ENCODE data around the gene UBASH3A.

UBASH3A gene

DNA sequence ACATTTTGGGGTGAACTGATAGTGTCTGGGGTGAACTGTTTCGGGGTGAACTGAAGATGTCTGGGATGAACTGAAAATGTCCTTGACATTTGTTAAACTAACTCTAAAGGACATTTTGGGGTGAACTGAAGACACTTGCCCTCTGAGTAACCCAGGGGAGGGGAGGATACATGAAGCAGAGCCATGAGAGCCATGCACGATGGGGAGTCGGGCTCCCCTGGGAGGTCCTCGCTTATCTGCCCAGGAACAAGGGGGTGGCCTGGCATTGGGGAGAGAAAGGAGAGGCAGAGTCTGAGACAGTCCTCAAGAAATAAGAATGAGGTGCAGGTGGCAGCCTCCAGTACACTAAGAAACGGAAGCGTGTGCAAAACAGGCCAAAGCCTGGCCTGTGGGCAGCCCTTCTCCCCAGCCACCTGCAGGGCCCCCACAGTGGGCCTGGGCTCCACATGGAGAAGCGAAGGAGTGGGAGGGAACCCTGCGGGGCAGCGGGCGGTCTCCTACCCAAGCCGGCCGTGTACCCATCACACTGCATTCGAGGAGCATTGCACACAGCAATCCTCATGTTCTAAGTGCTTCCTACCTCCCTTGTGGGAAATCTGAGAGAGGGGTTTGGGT lies 68.1 kb downstream of the UBASH3A start:
- DNase-seq: no peak

GRCh38 chr21:42472521-42472920 lies 68.8 kb downstream of the UBASH3A start:
- DNase-seq: no peak

DNA sequence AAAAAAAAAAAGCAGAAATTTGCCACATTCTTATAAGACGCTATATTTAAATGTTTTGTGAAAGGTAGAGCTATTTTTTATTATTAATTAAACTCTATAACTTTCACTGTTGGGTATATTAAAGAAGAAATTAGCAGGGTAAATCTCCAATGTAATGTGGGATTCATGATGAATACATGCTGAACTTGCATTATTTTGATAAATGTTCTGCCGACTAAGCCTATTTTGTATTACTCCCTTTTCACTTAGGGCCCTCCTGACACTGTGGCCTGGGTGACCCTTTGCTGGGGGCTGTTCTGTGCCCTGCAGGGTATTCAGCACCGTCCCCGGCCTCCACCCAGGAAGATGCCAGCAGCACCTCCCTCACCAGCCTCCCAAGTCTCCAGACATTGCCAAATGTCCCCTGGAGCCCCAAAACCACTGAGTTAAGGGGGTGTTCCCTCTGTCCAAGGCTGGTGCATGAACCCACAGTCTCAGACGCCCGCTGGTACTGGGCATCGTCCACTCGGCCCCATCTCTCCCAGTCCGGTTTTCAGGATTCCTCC lies 69.9 kb downstream of the UBASH3A start:
- no peak for DNase-seq

GRCh38 chr21:42474043-42474831 lies 70.5 kb downstream of the UBASH3A start:
- DNase-seq: peak; percentile 56

DNA sequence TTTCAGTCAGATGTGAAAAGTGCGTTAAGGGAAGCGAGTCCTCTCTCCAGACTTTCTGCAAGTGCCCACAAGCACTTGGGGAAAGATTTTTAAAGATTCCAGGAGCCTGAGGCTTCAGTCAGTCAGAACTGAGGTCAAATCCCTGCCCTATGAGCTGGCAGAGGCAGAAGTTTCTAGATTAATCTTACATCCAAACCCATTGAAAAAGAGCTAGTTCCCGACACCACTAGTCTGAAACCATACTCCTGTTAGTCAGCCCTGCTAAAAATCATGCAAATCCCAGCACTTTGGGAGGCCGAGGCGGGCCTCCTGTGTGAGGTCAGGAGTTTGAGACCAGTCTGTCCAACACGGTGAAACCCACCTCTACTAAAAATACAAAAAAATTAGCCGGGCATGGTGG lies 71.3 kb downstream of the UBASH3A start:
- DNase-seq: peak; percentile 20

GRCh38 chr21:42475526-42476387 lies 72.1 kb downstream of the UBASH3A start:
- no peak for DNase-seq

GRCh38 chr21:42476388-42477331 lies 73.0 kb downstream of the UBASH3A start:
- no peak for DNase-seq

GRCh38 chr21:42478504-42478903 lies 74.8 kb downstream of the UBASH3A start:
- no peak for DNase-seq

GRCh38 chr21:42479582-42479981 lies 75.9 kb downstream of the UBASH3A start:
- DNase-seq: no peak

GRCh38 chr21:42480736-42481135 lies 77.0 kb downstream of the UBASH3A start:
- DNase-seq: no peak

DNA sequence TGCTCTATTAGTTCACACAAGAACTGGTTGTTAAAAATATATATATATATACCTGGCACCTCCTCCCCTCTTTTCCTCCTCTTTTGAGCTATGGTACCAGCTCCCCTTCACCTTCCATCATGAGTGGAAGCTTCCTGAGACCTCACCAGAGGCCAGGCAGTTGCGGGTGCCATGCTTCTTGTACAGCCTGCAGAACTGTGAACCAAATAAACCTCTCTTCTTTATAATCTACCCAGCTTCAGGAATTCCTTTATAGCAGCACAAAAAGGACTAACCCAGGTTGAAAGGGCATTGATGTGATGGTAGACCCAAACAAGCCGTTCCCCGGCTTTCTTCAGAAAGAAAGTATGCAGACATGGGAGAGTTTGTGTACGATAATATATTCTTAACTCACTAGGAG lies 77.5 kb downstream of the UBASH3A start:
- DNase-seq: no peak

DNA sequence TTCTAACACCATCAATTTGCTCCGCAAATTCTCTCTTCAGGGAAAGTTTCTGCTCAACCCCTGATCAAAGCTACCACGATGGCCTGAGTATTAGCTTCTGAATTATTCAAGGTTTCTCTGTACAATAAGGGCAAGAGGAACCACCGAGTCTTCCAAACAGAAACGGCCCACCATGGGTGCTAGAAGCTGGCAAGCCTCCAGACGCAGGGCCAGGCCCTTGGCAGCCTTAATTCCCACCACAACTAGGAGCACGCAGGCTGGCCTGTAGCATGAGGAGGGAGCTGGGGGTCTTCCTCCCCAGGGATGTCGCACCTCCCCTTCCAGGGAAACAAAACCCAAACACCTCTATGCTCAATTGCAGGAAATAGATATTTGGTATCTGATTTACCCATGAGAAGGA lies 81.3 kb downstream of the UBASH3A start:
- no peak for DNase-seq

- no peak for DNase-seq
Measured at GRCh38 chr21:42486072-42486471, 82.4 kb downstream of the UBASH3A start.

- DNase-seq: no peak
Measured at GRCh38 chr21:42486531-42486930, 82.8 kb downstream of the UBASH3A start.

GRCh38 chr21:42489006-42489563 lies 85.4 kb downstream of the UBASH3A start:
- no peak for DNase-seq

DNA sequence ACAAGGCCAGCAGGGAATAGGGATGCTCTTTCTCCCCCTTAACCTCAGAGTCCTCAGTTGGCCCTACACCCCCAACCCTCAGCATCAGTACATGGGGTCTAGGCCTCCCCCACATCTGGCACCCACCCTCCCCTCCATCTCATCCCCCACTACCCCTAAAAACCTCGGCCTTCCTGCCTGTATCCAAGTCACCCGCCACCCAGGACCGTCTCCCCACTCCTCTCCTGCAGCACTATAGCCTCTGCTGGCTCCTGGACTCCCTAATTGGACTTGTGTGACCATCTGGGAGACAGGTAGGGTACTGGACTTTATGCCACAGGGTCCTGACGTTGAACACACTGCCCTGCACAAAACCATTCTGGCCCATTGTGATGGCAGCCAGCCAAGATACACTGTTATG lies 86.3 kb downstream of the UBASH3A start:
- DNase-seq: no peak

- DNase-seq: no peak
Measured at GRCh38 chr21:42490720-42491119, 87.0 kb downstream of the UBASH3A start.

DNA sequence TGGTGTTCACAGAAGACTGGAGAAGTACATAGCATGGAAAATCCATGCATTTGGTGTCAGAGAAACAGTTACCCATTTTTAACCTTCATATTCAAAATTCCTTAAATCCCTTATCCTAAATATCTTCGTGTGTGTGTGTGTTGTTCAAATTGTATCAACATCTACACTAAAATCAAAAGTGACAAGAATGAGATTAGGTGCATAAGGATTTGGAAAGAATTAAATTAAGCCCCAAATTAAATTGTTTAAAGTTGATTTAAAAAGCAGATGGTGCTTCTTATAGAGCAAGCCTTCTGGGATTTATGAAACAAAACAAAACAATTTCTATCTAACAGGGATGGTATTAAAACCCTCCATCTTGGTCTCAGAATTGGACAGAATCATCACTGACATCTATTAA lies 87.6 kb downstream of the UBASH3A start:
- DNase-seq: no peak

DNA sequence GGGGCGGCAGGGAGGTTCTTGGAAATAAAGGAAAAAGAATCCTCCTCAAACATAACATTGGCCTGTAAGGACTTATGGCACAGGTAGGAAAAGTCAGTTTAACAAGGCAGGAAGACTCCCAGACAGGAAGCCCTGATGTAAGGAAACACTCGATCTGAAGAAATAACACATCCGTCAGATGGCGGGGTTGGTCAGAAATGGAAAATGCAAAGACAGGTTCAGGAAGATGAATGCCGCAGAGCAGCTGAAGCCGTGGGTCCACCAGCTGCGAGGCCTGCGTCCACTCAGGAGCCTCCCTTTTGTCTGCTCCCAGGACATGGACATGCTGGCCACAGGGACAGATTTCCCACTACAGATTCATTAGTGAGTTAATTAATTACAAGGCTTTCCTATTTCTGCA lies 88.5 kb downstream of the UBASH3A start:
- DNase-seq: no peak

DNA sequence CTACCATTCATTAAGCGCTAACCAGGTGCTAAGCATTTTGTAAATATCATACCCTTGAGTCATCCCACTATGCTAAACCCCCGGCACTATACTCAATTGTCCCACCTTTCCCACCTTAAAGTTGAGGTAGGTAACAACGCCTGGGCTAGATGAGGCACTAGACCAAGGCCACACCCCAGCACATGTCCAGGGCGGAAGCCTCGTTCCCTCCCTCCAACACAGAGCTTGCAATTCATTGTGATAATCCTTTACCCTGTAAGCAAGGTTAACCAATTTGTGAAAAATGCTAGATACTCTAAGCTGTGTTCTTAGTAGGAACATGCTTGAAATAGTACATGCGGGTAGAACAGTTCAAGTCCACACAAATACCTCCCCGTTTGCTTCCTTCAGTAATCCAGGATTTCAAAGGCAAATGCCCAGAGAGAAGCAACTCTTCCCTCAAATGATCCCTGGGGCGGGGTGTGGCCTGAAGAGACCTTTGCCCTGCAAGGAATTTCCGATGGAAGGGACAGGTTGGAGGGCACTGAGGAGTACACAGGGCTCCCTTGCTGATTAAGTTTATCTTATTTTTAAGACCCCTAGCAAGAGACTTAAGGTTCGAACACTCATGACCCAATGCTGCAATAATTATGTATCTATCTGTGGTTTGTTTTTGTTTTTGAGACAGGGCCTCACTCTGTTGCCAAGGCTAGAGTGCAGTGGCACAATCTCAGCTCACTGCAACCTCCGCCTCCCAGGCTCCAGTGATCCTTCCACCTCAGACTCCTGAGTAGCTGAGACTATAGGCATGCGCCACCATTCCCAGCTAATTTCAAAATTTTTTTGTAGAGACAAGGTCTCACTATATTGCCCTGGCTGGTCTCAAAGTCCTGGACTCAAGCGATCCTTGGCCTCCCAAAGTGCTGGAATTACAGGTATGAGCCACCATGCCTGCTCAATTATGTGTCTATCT lies 89.7 kb downstream of the UBASH3A start:
- DNase-seq: no peak

- no peak for DNase-seq
Measured at GRCh38 chr21:42495027-42495426, 91.3 kb downstream of the UBASH3A start.

Data from EL (cell line).